ENCODE results near the gene SPAG16.
"Not testable (repeated sequence)": the region's sequence is repeated elsewhere in the genome, so short reads cannot be mapped to it uniquely, and the experiment has no call there.

SPAG16 gene

DNA sequence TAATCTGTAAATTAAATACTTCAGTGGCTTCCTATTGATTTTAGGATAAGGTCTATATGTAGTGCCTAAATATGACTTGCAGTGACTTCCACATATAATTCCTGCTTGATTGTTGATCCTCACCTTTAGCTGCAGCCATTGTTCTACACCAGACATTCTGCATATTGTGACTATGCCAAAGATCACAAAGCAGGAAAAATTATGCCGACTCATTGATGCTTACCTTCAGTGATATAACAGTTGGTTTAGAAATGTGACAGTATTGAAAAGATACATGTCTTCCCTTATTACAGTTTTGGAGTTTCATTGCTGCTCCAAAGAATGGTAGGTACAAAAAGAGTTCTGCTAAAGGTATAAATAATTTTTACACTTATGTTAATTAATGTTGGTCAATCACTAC lies 12.3 kb upstream of the SPAG16 start:
- TF ChIP-seq, protein P1, sequence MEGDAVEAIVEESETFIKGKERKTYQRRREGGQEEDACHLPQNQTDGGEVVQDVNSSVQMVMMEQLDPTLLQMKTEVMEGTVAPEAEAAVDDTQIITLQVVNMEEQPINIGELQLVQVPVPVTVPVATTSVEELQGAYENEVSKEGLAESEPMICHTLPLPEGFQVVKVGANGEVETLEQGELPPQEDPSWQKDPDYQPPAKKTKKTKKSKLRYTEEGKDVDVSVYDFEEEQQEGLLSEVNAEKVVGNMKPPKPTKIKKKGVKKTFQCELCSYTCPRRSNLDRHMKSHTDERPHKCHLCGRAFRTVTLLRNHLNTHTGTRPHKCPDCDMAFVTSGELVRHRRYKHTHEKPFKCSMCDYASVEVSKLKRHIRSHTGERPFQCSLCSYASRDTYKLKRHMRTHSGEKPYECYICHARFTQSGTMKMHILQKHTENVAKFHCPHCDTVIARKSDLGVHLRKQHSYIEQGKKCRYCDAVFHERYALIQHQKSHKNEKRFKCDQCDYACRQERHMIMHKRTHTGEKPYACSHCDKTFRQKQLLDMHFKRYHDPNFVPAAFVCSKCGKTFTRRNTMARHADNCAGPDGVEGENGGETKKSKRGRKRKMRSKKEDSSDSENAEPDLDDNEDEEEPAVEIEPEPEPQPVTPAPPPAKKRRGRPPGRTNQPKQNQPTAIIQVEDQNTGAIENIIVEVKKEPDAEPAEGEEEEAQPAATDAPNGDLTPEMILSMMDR (conservative IDR thresholded peaks at IDR 0.05; ENCODE audit: low read length): no peak
- TF ChIP-seq EZH2phosphoT487 (IDR thresholded peaks at IDR 0.05; ENCODE audit: borderline replicate concordance): no peak
- no peaks in the 10 kb centered on the region for H3K9me3 ChIP-seq (ENCODE audit: insufficient read depth, low read depth, low read length)
- no peak overlapping the region for H2AFZ ChIP-seq (ENCODE audit: low read length)
- no peaks in the 10 kb centered on the region for H3F3A ChIP-seq (ENCODE audit: low read depth)
- H3K4me2 ChIP-seq (ENCODE audit: low read depth, low read length, poor library complexity, severe bottlenecking): no peak overlapping the region
- no peak overlapping the region for H3K9ac ChIP-seq (ENCODE audit: low read depth, low read length, poor library complexity, severe bottlenecking)
- H3K36me3 ChIP-seq (ENCODE audit: insufficient read depth, low read length): no peaks in the 10 kb centered on the region
- no peaks in the 10 kb centered on the region for H3K27me3 ChIP-seq (ENCODE audit: insufficient read depth, low read length, poor library complexity, severe bottlenecking)
- no peaks in the 10 kb centered on the region for H3K4me1 ChIP-seq (ENCODE audit: insufficient read depth, low read length, poor library complexity, severe bottlenecking)
- H4K20me1 ChIP-seq (ENCODE audit: insufficient read depth, low read length, poor library complexity, severe bottlenecking): no peaks in the 10 kb centered on the region
- H3K9me2 ChIP-seq (replicated peaks; ENCODE audit: low read depth, low read length): no peaks in the 10 kb centered on the region
- no peak overlapping the region for H3K4me3 ChIP-seq (ENCODE audit: low read length, poor library complexity, severe bottlenecking)
- no peaks in the 10 kb centered on the region for H3K79me2 ChIP-seq (ENCODE audit: insufficient read depth, low read length)

DNA sequence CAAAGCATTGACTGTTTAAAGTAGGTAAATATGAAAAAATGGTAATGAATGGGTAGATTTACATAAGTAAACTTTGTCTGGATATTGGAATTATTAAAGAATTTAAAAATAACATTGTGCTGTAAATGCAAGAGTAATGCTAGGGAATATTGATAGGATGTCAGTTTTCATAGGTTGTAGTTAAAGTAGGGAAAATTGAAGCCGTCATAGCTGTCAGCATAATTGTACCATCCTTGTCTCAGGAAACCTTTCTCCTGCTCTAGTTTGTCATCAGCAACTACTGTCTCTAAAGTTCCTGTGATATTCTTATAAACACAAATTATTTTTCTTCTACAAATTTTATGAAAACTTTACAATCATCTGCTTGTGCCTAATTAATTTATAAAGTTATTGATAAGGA lies 10.1 kb upstream of the SPAG16 start:
- H3K9ac ChIP-seq (ENCODE audit: low read depth, low read length, poor library complexity, severe bottlenecking): no peak overlapping the region
- no peaks in the 10 kb centered on the region for H3K36me3 ChIP-seq (ENCODE audit: insufficient read depth, low read length)
- no peaks in the 10 kb centered on the region for H3K4me1 ChIP-seq (ENCODE audit: insufficient read depth, low read length, poor library complexity, severe bottlenecking)
- no peaks in the 10 kb centered on the region for H3K79me2 ChIP-seq (ENCODE audit: insufficient read depth, low read length)
- no peaks in the 10 kb centered on the region for H3K9me2 ChIP-seq (replicated peaks; ENCODE audit: low read depth, low read length)
- TF ChIP-seq, protein P1 (conservative IDR thresholded peaks at IDR 0.05; ENCODE audit: low read length): no peak
- TF ChIP-seq EZH2phosphoT487 (IDR thresholded peaks at IDR 0.05; ENCODE audit: borderline replicate concordance): no peak
- H3K9me3 ChIP-seq (ENCODE audit: insufficient read depth, low read depth, low read length): peaks cover 3% of the 10 kb centered on the region; the same call in 1 of the 2 replicates
- no peaks in the 10 kb centered on the region for H4K20me1 ChIP-seq (ENCODE audit: insufficient read depth, low read length, poor library complexity, severe bottlenecking)
- no peak overlapping the region for H2AFZ ChIP-seq (ENCODE audit: low read length)
- no peak overlapping the region for H3K4me3 ChIP-seq (ENCODE audit: low read length, poor library complexity, severe bottlenecking)
- H3F3A ChIP-seq (ENCODE audit: low read depth): no peaks in the 10 kb centered on the region
- no peak overlapping the region for H3K4me2 ChIP-seq (ENCODE audit: low read depth, low read length, poor library complexity, severe bottlenecking)
- no peaks in the 10 kb centered on the region for H3K27me3 ChIP-seq (ENCODE audit: insufficient read depth, low read length, poor library complexity, severe bottlenecking)

DNA sequence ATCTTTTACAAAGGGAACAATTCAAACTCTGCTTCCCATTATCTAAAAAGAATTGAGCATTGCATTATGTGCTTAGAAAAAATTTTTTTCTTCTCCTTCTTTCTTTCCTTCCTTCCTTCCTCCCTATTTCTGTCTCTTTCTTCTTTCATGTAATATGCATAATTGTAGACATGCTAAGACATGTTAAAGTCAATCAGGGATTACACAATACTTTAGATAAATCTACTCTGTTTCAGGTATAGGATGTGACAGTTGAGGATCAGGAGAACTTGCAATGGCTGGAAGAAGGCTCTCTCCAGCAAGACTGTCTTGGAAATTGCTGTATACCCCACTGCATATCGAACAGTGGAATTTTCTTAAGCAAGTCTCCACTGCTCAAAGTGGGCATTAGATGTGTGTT lies 9.0 kb upstream of the SPAG16 start:
- Histone ChIP-seq H3K4me2 (ENCODE audit: low read depth, low read length, poor library complexity, severe bottlenecking) (no peak overlapping the region), H3K27me3 (ENCODE audit: insufficient read depth, low read length, poor library complexity, severe bottlenecking) (no peaks in the 10 kb centered on the region), H3F3A (ENCODE audit: low read depth) (no peaks in the 10 kb centered on the region), H3K9me2 (replicated peaks; ENCODE audit: low read depth, low read length) (no peaks in the 10 kb centered on the region), H4K20me1 (ENCODE audit: insufficient read depth, low read length, poor library complexity, severe bottlenecking) (no peaks in the 10 kb centered on the region), H3K79me2 (ENCODE audit: insufficient read depth, low read length) (no peaks in the 10 kb centered on the region), H3K36me3 (ENCODE audit: insufficient read depth, low read length) (no peaks in the 10 kb centered on the region), H3K4me1 (ENCODE audit: insufficient read depth, low read length, poor library complexity, severe bottlenecking) (no peaks in the 10 kb centered on the region), H2AFZ (ENCODE audit: low read length) (no peak overlapping the region), H3K4me3 (ENCODE audit: low read length, poor library complexity, severe bottlenecking) (no peak overlapping the region), H3K9ac (ENCODE audit: low read depth, low read length, poor library complexity, severe bottlenecking) (no peak overlapping the region), H3K9me3 (ENCODE audit: insufficient read depth, low read depth, low read length) (peaks cover 3% of the 10 kb centered on the region; the same call in 1 of the 2 replicates)
- TF ChIP-seq, protein P1 (conservative IDR thresholded peaks at IDR 0.05; ENCODE audit: low read length): no peak
- TF ChIP-seq EZH2phosphoT487 (IDR thresholded peaks at IDR 0.05; ENCODE audit: borderline replicate concordance): no peak

DNA sequence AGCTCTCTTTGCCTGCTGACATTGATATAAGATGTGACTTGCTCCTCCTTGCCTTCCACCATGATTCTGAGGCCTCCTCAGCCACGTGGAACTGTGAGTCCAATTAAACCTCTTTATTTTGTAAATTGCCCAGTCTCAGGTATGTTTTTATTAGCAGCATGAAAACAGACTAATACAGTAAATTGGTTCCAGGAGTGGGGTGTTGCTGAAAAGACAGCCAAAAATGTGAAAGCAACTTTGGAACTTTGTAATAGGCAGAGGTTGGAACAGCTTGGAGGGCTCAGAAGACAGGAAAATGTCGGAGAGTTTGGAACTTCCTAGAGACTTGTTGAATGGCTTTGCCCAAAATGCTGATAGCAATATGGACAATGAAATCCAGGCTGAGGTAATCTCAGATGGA lies 7.1 kb upstream of the SPAG16 start:
- H3K79me2 ChIP-seq (ENCODE audit: insufficient read depth, low read length); H3K9me2 ChIP-seq (replicated peaks; ENCODE audit: low read depth, low read length); H2AFZ ChIP-seq (ENCODE audit: low read length): not testable (repeated sequence)

More for the DNA sequence above, 7.1 kb upstream of the SPAG16 start:
- H3F3A ChIP-seq (ENCODE audit: low read depth); H3K9ac ChIP-seq (ENCODE audit: low read depth, low read length, poor library complexity, severe bottlenecking); H3K27me3 ChIP-seq (ENCODE audit: insufficient read depth, low read length, poor library complexity, severe bottlenecking); H4K20me1 ChIP-seq (ENCODE audit: insufficient read depth, low read length, poor library complexity, severe bottlenecking); H3K4me1 ChIP-seq (ENCODE audit: insufficient read depth, low read length, poor library complexity, severe bottlenecking); H3K4me2 ChIP-seq (ENCODE audit: low read depth, low read length, poor library complexity, severe bottlenecking); H3K9me3 ChIP-seq (ENCODE audit: insufficient read depth, low read depth, low read length); H3K36me3 ChIP-seq (ENCODE audit: insufficient read depth, low read length); H3K4me3 ChIP-seq (ENCODE audit: low read length, poor library complexity, severe bottlenecking): not testable (repeated sequence)
